GM21529 (cell line): ENCODE results near the gene THEM4.
"Not testable (repeated sequence)": the region's sequence is repeated elsewhere in the genome, so short reads cannot be mapped to it uniquely, and the experiment has no call there.

Experiments used
- ATAC-seq: cut with Tn5 transposase; IDR thresholded peaks from one replicate; pipeline ENCODE4 v1.9.1; 2021; ENCODE audit not compliant: unreplicated experiment

THEM4 gene

GRCh38 chr1:151935154-151935553, 25.8 kb upstream of the THEM4 start:
- no peak for ATAC-seq

- ATAC-seq, result no peak
Measured at GRCh38 chr1:151934048-151934493, 24.8 kb upstream of the THEM4 start.

- no peak for ATAC-seq
Measured at GRCh38 chr1:151924691-151925587, 15.6 kb upstream of the THEM4 start.

DNA sequence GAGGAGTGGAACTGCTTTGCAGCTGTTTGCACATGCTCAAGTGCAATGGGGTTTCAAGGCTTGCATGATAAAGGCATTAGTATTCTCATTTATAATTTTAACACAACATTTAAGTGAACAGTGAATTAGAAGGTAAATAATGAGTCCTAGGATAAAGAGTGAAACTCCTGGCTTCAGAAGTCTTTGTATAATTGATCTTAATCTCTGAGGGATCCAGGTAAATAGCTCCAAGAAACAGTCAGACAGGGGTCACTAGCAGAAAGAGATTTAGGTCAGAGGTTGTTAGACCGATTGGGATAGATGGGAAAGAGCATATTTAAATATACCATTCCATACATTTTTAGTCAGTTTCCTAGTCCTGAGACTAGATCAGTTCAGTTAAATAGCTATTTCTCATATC, 14.1 kb upstream of the THEM4 start:
- no peak for ATAC-seq

DNA sequence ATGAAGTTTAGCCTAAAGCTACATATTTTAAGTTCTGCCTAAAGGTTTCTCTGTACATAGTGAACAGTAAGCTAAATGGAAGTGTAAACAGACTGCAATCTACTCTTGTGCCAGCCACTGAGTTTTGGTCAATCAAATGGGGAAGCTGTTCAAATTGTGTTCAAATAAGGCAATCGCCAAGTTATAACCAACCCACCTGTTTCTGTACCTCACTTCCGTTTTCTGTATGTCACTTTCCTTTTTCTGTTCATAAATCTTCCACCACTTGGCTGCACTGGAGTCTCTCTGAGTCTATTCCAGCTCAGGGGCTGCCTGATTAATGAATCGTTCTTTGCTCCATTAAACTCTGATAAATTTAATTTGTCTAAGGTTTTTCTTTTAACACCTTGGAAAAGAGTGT, 10.8 kb upstream of the THEM4 start:
- ATAC-seq, result no peak

DNA sequence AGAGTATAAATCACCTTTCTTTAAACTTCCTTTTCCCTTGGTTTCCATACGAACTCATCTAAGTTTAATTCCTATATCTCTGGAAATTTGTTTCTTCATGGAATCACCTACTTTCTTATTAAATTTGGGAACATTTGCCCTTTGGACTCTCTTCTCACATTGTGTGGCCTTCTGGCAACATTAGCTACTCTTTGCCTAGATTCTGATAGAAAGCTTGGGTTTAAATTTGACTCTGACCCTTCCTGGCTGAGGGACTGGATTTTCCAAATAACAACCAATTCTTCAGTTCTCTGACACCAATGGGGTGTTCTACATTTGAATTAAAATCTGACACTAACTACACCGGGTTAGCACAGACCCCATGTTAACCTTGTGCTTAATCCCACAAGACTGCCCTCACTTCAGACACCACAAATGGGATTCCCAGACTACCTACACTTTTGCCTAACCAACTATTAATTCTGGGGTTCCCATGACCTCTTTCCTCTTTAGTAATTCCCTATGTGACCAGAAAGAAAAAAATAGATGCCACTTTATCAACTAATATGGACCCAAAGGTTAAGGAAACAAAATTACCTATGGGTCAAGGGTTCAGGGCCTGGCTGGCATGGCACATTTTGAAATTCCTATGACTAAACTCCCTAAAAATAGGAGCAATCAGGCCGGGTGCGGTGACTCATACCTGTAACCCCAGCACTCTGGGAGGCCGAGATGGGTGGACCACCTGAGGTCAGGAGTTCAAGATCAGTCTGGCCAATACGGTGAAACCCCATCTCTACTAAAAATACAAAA, 9.7 kb upstream of the THEM4 start:
- no peak for ATAC-seq

GRCh38 chr1:151918156-151918555, 8.8 kb upstream of the THEM4 start:
- no peak for ATAC-seq

GRCh38 chr1:151916726-151917370, 7.5 kb upstream of the THEM4 start:
- no peak for ATAC-seq

- no peak for ATAC-seq
Measured at GRCh38 chr1:151915061-151915686, 5.9 kb upstream of the THEM4 start.

- no peak for ATAC-seq
Measured at GRCh38 chr1:151914076-151914475, 4.8 kb upstream of the THEM4 start.

GRCh38 chr1:151912973-151913372, 3.7 kb upstream of the THEM4 start:
- no peak for ATAC-seq

- no peak for ATAC-seq
Measured at GRCh38 chr1:151908228-151908691, 1.1 kb downstream of the THEM4 start.

DNA sequence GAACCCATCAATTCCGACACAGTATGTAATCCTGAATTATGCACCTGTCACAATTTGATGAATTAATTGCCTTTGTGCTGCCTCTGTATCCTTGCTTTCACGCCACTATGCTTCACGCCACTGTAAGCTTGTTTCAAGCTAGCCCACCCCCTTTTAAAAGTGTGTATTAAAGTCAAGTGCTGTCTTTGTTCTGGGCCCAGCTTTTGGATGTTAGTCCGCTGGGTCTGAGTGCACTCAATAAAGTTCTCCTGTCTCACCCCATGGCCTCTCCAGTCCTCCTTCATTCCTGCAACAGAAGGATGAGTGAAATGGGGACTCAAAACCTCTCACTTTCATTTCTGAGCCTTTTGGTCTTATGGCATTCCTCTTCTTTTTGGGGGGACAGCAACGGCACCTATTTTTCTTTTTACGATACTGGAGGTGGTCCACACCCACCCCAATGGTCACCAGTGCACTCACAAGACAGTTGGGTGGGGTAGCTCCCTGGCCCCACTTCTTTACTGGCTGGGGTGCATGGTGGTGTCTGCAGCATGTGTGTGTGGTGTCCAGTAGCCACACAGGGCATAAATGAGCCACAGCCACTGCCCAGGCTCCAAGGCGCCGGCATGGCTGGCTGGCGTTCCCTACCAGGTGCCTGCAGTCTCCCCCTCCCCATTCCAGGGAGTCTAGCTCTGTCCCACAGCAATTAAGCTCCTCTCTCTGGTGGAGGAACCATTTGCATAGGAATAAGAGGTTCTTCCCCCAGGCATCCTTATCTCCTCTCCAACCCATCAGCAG, 1.8 kb downstream of the THEM4 start:
- no peak for ATAC-seq

DNA sequence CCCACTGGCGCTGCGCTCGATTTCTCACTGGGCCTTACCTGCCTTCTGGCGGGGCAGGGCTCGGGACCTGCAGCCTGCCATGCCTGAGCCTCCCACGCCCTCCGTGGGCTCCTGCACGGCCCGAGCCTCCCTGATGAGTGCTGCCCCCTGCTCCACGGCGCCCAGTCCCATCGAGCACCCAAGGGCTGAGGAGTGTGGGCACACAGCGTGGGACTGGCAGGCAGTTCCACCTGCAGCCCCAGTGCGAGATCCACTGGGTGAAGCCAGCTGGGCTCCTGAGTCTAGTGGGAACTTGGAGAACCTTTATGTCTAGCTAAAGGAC, 3.0 kb downstream of the THEM4 start:
- ATAC-seq, result not testable (repeated sequence)

- ATAC-seq, result not testable (repeated sequence)
Measured at GRCh38 chr1:151905443-151906323, 3.6 kb downstream of the THEM4 start.

DNA sequence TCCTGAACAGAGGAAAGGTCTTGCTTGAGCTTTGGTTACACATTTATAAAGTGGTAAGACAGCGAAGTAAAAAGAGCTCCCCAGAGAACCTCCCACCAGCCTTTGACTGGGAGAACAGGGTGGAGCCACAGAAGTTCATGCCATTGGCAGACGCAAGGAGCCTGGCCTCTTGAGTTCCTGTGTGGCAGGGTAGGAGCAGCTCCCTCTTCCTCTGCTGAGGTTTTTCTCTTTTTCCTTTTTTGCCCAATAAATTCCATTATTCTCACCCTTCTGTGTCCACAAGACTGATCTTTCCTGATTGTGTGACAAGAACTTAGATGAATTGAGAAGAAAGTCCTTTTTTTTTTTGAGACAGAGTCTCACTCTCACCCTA, 4.3 kb downstream of the THEM4 start:
- no peak for ATAC-seq

DNA sequence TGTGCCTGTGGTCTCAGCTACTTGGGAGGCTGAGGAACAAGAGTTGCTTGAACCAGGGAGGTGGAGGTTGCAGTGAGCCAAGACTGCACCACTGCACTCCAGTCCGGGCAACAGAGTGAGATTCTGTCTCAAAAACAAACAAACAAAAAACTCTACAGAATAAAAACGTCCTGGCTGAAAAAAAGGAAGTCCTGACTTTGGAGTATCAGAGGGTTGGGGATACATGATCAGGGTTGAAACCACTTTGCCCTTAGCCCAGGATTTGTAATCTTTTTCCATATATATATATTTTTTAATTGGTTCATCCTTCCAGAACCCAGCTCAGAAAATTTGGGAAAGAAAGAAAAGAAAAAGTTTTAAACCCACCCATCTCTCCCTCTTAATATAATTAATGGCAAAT, 6.5 kb downstream of the THEM4 start:
- ATAC-seq, result no peak

- not testable (repeated sequence) for ATAC-seq
Measured at GRCh38 chr1:151900804-151901203, 8.5 kb downstream of the THEM4 start.

GRCh38 chr1:151898519-151898991, 10.8 kb downstream of the THEM4 start:
- no peak for ATAC-seq
